Tibial artery (tissue), 4 donors: ENCODE data around the gene MXI1.
"Not testable (repeated sequence)": the region's sequence is repeated elsewhere in the genome, so short reads cannot be mapped to it uniquely, and the experiment has no call there.

Source experiments
- DNase-seq, 2 donors: peaks; one replicate each; pipeline ENCODE4 v3.0.0-alpha.2; 2019
- H3K27ac ChIP-seq, 2 donors: fragments of 200-600 bp; sonication (generic) in 1 of 2; 1 replicate in 1 of 2; 2 replicates in 1 of 2; pipeline ENCODE4 v1.5.1; 2018 to 2019; ENCODE audit warnings: mild to moderate bottlenecking in 1 of 2
- H3K27me3 ChIP-seq, 2 donors: fragments of 200-600 bp; sonication (generic) in 1 of 2; one replicate each; pipeline versions ENCODE4 v1.5.1 to v1.6.0; 2016 to 2019
- H3K36me3 ChIP-seq, 3 donors: fragments of 200-600 bp; sonication (generic) in 2 of 3; one replicate each; pipeline ENCODE4 v1.5.1; 2016 to 2019; ENCODE audit warnings: mild to moderate bottlenecking in 2 of 3
- H3K4me1 ChIP-seq, 4 donors: fragments of 200-600 bp; sonication (generic) in 2 of 4; 1 replicate in 3 of 4; 2 replicates in 1 of 4; pipeline ENCODE4 v1.5.1; 2016 to 2019
- H3K4me3 ChIP-seq, 2 donors: fragments of 200-600 bp; sonication (generic) in 1 of 2; 1 replicate in 1 of 2; 2 replicates in 1 of 2; pipeline ENCODE4 v1.5.1; 2018 to 2019; ENCODE audit warnings: mild to moderate bottlenecking in 2 of 2
- H3K9me3 ChIP-seq, 3 donors: fragments of 200-600 bp; sonication (generic) in 1 of 3; one replicate each; pipeline ENCODE4 v1.5.1; 2016 to 2019
- intact Hi-C: fragments of 100-400 bp; cut with DNase I; formaldehyde crosslinking; loops from one replicate; pipeline ENCODE4 v1.15.0; 2023; ENCODE audit warnings: low total_unique reads
- TF ChIP-seq, protein P1 (sequence below), 2 experiments: fragments of 200-600 bp in 1 of 2; fragments of 450-650 bp in 1 of 2; IDR thresholded peaks; one replicate each; pipeline ENCODE4 v1.5.1; 2017 to 2019; ENCODE audit warnings: antibody characterized with exemption in 2 of 2, mild to moderate bottlenecking in 1 of 2, moderate library complexity in 1 of 2

MXI1 gene

DNA sequence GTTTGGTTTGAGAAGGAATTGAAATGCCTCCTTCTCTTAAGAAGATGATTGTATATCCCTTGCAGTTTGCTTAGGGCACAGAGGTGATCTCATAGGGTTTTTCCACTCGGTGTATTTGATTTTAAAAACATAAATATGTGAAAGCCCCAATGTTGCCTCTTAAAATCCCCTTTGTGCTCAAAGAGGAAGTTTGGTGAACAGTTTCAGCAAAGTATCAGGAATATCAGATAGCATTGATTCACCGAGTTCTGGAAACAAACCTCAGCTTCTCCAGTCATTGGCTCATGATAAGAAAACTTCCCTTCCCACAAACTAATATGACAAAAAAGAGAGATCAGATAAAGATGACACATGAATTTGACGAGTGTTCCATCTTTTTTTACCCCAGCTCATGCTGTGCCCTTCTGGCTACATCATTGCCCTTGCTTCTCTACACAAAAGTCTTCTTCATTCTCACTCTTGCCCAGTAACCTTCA is 117.4 kb downstream of the MXI1 start:
- DNase-seq = no peak
- intact Hi-C loops = no loop called here
- no peak overlapping the region for H3K4me3 ChIP-seq
- peaks cover 5 to 13% (median 11%) of the 10 kb centered on the region in 3 donors for H3K9me3 ChIP-seq
- peaks cover 0 to 2% of the 10 kb centered on the region in 2 donors for H3K27me3 ChIP-seq
- no peaks in the 10 kb centered on the region for H3K36me3 ChIP-seq
- H3K4me1 ChIP-seq = no peaks in the 10 kb centered on the region
- TF ChIP-seq, protein P1, sequence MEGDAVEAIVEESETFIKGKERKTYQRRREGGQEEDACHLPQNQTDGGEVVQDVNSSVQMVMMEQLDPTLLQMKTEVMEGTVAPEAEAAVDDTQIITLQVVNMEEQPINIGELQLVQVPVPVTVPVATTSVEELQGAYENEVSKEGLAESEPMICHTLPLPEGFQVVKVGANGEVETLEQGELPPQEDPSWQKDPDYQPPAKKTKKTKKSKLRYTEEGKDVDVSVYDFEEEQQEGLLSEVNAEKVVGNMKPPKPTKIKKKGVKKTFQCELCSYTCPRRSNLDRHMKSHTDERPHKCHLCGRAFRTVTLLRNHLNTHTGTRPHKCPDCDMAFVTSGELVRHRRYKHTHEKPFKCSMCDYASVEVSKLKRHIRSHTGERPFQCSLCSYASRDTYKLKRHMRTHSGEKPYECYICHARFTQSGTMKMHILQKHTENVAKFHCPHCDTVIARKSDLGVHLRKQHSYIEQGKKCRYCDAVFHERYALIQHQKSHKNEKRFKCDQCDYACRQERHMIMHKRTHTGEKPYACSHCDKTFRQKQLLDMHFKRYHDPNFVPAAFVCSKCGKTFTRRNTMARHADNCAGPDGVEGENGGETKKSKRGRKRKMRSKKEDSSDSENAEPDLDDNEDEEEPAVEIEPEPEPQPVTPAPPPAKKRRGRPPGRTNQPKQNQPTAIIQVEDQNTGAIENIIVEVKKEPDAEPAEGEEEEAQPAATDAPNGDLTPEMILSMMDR (IDR thresholded peaks at IDR 0.05) = no peak
- H3K27ac ChIP-seq = no peak overlapping the region

GRCh38 chr10:110326351-110327032 is 119.1 kb downstream of the MXI1 start:
- Histone ChIP-seq H3K27ac (no peak overlapping the region), H3K4me1 (no peaks in the 10 kb centered on the region), H3K4me3 (no peak overlapping the region), H3K36me3 (no peaks in the 10 kb centered on the region), H3K27me3 (peaks cover 0 to 2% of the 10 kb centered on the region in 2 donors), H3K9me3 (peaks cover 3 to 21% (median 19%) of the 10 kb centered on the region in 3 donors)
- DNase-seq = no peak
- TF ChIP-seq, protein P1 (IDR thresholded peaks at IDR 0.05) = no peak
- intact Hi-C loops = no loop called here

GRCh38 chr10:110327262-110327914 is 120.0 kb downstream of the MXI1 start:
- no peaks in the 10 kb centered on the region for H3K4me1 ChIP-seq
- intact Hi-C loops = no loop called here
- peaks cover 0 to 2% of the 10 kb centered on the region in 2 donors for H3K27me3 ChIP-seq
- no peak for DNase-seq
- H3K4me3 ChIP-seq = no peak overlapping the region
- H3K36me3 ChIP-seq = no peaks in the 10 kb centered on the region
- no peak overlapping the region for H3K27ac ChIP-seq
- TF ChIP-seq, protein P1 (IDR thresholded peaks at IDR 0.05) = no peak
- peaks cover 0 to 18% (median 17%) of the 10 kb centered on the region in 3 donors for H3K9me3 ChIP-seq

GRCh38 chr10:110330675-110331074 is 123.3 kb downstream of the MXI1 start:
- H3K9me3 ChIP-seq = peaks cover 0 to 18% (median 17%) of the 10 kb centered on the region in 3 donors
- no peaks in the 10 kb centered on the region for H3K36me3 ChIP-seq
- H3K27me3 ChIP-seq = no peaks in the 10 kb centered on the region
- H3K4me3 ChIP-seq = no peak overlapping the region
- TF ChIP-seq, protein P1 (IDR thresholded peaks at IDR 0.05) = no peak
- no peak for DNase-seq
- H3K4me1 ChIP-seq = peaks cover 0 to under 1% (median 0%) of the 10 kb centered on the region in 4 donors
- intact Hi-C loops = no loop called here
- no peak overlapping the region for H3K27ac ChIP-seq

GRCh38 chr10:110331226-110331795 is 123.9 kb downstream of the MXI1 start:
- H3K36me3 ChIP-seq, DNase-seq, H3K27ac ChIP-seq: not testable (repeated sequence)

More at GRCh38 chr10:110331226-110331795, 123.9 kb downstream of the MXI1 start:
- H3K27me3 ChIP-seq, H3K4me3 ChIP-seq, H3K4me1 ChIP-seq, intact Hi-C loops: not testable (repeated sequence)
- H3K9me3 ChIP-seq = peaks cover 0 to 18% (median 17%) of the 10 kb centered on the region in 3 donors
